HG03460 (cell line): ENCODE results near the gene NTM.

ENCODE experiments used
- ATAC-seq: cut with Tn5 transposase; IDR thresholded peaks from one replicate; pipeline ENCODE4 v1.9.1; 2021; ENCODE audit not compliant: unreplicated experiment

Gene NTM

DNA sequence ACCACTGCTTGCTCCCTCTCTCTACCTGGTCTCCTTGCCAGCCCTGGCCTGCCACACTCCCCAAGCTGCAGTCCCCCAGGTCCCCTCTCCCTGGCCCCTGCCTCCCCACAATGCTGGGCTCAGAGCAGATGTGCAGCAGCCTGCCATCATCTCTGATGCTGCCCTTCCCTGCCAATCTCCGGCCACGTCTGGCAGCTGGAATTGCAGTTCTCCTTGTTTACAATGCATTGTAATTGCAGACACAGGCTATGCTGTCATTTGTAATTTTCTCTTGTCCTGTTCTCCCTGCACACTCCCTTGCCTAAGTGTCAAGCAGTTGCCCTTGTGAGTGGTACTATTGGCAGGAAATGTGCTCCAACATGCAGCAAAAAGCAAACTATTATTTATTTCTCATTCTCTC is 222.3 kb downstream of the NTM start:
- no peak for ATAC-seq

- no peak for ATAC-seq
Observed at GRCh38 chr11:131593301-131593700, 222.9 kb downstream of the NTM start.

GRCh38 chr11:131595797-131596196 is 225.4 kb downstream of the NTM start:
- ATAC-seq, result no peak

DNA sequence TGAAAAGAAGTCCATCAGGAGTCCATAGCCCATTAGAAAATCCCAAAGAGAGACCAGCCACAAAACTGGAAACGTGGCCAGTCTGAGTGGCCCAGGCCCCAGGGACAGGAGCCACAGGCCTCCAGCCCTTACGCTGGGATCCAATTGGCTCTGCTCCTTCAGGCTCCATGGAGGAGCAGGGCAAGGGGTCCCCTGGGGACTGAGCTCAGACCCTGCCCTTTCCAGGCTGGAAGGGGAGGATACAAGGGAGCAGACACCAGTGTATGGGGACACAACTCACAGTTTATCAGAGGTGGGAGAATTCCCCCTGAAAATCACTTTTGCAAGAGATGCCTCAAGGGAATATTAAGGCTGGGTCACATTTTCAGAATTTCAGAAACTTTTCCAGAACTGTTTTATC is 227.5 kb downstream of the NTM start:
- ATAC-seq, result no peak

- no peak for ATAC-seq
Observed at GRCh38 chr11:131598305-131598704, 227.9 kb downstream of the NTM start.

DNA sequence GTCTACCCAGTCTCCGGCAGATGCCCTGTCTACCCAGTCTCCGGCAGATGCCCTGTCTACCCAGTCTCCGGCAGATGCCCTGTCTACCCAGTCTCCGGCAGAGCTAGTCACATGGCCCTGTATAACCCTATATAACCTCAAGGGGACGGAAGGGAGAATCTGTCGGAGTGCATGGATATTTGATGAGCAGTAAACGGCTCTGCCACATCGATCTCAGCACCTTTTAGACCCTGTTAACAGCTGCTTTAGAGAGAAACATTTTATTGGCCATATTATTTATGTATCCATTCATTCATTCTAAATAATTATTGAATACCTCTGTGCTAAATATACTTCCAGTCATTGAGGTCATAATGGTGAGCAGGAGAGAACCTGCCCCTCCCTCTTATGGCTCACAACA is 228.9 kb downstream of the NTM start:
- no peak for ATAC-seq

DNA sequence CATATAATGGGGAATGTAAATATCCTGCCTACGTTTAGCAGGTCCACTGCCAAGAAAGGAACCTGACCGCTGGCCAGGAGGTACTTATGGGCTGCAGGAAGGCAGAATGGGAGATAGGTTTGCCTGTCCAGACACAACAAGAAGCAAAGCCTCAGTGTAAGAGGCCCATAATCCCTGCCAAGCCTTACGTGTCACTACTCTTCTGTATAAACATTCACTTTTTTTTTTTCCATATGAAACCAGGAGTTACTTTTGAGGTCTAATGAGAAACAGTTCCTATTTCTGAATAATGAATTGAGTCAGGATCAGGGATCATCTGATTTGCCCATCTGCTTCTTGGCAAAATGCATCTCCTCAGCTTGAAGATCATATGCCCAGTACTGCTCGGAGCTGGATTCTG is 230.2 kb downstream of the NTM start:
- ATAC-seq, result no peak

- no peak for ATAC-seq
Observed at GRCh38 chr11:131601586-131601985, 231.2 kb downstream of the NTM start.

DNA sequence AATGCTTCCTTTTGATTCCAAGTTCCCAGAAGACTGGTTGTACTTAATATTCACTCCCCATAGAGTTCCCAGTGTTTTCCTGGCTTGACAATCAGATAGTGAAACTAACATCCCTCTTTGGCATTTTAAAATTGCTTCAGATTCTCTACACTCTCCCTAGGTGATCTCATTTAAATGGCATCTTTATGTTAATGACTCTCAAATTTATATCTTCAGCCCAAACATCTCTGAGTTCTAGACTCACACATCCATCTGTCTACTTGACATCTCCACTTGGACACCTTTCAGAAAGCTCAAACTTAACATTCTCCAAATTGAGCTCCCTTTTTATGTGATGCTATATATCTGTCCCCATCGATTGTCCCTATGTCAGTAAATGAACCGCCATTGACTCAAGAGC is 232.0 kb downstream of the NTM start:
- no peak for ATAC-seq

- ATAC-seq, result no peak
Observed at GRCh38 chr11:131606811-131607335, 236.5 kb downstream of the NTM start.

DNA sequence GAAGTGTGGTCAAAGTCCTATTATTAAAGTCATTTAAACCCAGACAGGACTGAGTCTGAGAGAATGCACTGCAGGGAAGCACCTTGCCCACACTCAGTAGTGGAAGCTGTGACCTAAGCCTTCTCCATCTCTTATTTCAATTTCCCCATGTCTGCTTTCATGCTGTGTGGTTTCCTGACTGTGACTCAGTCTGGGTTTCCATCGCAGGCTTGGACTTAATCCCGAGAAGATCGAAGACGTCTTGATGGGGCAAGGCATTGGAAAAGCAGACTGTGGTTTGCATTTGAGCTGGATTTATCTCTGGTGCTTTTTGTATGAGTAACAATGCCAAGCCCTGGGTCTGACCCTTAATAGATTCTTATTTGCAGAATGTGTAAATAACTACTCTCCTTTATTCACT is 238.9 kb downstream of the NTM start:
- no peak for ATAC-seq

DNA sequence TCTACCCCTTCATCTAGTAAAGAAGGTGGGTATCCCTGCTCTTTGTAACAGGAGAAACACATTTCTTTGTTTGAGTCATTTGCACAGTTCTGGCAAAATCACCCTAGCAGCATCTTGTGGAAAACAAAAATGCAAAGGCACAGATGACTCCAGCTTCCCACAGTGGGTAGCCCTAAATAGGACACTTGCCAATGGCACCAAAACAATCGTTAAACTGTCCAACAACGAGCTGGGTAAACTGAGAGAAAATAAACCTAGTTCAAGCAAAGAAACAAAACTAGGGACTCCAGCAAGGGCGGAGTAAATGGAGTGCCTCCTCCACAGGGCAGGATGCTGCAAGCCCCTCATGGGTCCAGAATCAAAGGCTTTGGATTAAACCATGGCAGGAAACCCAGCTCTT is 239.5 kb downstream of the NTM start:
- ATAC-seq, result no peak

GRCh38 chr11:131611322-131611721 is 240.9 kb downstream of the NTM start:
- ATAC-seq, result no peak

GRCh38 chr11:131612533-131612932 is 242.1 kb downstream of the NTM start:
- ATAC-seq, result no peak

- ATAC-seq, result no peak
Observed at GRCh38 chr11:131614631-131615030, 244.2 kb downstream of the NTM start.

DNA sequence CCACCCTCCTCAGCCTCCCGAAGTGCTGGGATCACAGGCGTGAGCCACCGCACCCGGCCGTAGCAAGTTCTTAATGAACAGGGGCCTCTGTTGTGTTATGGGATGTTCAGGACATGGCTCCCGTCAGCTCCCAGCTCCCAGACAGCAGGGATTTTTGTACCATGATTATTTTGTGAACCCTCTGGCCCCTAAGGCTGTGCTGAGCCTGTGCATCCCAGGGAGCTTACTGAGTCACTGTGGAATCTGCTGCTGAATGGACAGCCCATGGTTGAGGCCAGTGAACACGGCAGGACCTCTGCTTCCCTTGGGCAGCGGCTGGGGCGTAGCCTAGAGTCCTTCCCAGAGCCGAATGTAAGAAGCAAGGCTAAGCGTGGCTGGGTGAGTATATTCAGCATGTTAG is 245.2 kb downstream of the NTM start:
- no peak for ATAC-seq

DNA sequence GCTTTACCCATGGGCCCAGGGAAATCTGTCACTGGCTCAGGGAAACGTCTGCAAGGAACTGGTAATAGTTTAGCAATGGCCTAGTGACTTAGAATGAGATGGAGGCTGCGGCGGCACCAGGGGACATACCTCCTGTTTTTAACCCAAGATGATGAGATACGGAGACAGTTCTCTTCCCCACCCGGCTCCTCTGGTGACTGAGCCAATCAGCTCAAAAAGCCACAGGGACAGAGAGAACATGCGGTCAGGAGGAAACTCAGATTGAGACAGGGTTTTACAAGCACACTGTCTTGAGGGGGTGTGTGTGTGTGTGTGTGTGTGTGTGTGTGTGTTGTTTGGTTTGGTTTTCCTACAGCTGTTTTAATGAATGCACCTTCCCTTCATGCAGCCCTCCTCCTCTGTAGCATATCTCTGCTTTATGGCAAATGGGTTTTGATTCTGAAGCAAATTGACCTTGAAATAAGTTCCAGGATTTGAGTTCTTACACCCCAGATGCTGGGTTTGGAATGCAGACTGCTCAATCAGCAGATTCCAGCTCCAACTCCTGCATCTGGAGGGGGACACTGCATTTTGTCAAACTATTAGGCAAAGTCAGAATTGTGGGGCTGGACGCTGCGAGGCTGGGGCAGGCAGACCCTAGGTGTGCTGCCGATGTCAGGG is 246.2 kb downstream of the NTM start:
- ATAC-seq, result no peak

GRCh38 chr11:131618201-131618600 is 247.8 kb downstream of the NTM start:
- ATAC-seq, result no peak

- no peak for ATAC-seq
Observed at GRCh38 chr11:131622193-131622592, 251.8 kb downstream of the NTM start.

DNA sequence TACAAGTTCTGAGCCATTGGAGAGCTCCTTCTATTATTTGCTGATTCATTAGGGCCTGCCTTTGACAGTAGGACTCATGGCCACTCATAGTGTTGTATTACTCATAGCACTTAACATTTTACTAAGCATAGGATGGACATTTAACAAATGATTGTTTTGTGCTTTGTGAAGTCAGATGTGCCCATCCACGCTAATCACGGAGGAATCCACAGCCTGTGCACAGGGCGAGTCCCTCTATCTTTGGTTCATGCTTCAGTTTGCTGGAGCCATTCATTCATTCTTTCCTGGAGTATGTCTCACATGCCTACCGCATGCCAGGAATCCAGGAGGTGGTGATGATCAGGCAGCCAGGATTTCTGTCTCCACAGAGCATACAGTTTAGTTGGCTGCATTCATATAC is 254.1 kb downstream of the NTM start:
- no peak for ATAC-seq

DNA sequence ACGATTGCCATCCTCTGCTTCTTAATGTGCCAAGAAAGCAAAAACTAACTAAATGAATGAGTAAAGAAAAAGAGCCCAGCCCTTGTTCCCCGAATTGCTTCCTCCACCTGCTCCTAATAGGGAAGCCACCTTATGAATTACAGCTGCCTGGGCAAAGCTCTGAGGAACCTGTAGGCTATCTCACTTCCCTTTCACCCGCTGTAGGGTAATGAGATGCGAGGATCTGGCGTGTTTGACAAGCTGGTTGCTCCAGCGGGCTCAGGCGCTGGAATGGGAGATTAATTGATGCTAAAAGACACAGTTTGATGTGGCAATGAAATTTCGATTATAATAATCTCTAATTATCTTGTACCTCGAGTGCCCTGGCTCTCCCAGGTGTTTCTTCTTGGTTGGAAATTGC is 256.4 kb downstream of the NTM start:
- ATAC-seq, result no peak

GRCh38 chr11:131628739-131629138 is 258.3 kb downstream of the NTM start:
- no peak for ATAC-seq

DNA sequence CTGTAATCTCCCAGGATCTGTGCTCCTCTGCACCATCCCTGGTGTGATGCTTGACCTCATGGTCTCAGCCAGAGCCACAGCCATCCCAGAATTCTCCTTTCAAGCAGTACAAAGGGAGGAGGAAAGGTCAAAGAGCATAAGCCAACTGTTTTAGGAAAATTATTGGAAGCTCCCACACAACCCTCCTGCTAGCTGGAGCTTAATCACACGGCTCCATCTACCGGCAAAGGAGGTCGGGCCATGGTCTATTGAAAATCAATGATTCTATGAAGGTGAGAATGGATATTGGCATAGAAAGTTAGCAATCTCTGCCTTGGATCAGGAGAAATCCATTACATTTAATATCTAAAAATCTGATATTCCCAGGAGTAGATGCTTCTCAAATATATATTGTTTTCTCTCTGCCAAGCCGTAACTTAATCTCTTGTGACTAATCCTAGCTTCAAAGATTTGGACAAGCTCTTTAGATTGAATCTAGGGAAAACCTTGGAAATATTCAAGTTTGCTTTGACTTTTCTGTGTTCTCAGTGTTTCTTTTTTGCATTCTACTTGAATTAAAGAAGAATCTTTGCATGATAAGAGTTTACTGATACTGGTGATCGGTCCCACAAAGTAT is 259.6 kb downstream of the NTM start:
- ATAC-seq, result no peak
